ENCODE measurements around the gene VEGFD. TPM values are rescaled to one million over a fixed set of nuclear protein-coding genes. Genes with fewer than 3 reads are reported as not detected.

The VEGFD gene
- total and polyA plus RNA-seq, 8 donors: 0.25 to 4.2 (median 2.2) TPM; not detected in 4

DNA sequence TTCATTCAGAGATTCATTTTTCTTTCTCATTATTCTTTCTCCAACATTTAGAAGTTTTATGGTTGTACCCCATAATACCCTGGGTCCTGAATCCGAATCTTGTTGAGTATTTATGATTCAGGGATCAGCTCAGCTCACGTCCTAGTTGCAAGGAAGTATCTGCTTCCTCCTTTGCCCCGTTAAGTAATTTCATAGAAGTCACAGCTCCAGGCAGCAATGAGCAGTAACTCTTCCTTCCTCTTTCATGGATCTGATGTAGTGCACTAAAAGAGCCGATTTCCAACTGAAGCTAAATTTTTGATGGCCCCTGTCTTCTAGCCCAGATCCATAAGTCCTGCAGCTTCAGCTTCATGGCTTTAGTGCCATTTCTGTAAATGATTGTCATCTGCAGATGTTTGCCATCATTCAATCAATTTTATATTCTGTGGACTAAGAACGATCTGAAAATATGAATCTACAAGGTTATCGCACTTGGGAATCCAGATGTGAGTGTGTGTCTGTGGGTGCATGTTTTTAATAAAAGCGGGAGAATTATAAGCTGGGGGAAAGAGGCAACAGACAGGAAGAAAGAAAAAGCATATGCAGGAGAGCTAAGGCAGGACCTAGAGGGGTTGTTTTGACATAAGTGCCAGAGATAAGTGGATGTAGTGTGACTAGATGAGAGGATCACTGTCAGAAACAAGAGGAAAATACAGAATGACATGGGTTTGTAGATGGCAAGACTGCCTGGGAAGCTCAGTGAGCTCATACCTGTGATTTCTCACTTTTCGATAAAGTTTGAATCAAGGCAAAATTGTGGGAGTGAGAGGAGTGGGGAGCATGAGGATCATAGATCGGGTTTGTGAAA is 17.5 kb downstream of the VEGFD start:
- DNase-seq: no peak
- intact Hi-C loops (cut with DNase I; ENCODE audit: low total_unique reads): no loop called here
- no peaks in the 10 kb centered on the region for H3K4me1 ChIP-seq
- H3K27ac ChIP-seq: peak overlapping the region in 1 of 5 donors; percentile 20
- WGBS, 5 donors: 77 to 83% (median 80%) methylated on average over 9 of the region's 9 CpGs
- no peaks in the 10 kb centered on the region for H3K27me3 ChIP-seq
- no peaks in the 10 kb centered on the region for H3K36me3 ChIP-seq
- TF ChIP-seq, protein P1, sequence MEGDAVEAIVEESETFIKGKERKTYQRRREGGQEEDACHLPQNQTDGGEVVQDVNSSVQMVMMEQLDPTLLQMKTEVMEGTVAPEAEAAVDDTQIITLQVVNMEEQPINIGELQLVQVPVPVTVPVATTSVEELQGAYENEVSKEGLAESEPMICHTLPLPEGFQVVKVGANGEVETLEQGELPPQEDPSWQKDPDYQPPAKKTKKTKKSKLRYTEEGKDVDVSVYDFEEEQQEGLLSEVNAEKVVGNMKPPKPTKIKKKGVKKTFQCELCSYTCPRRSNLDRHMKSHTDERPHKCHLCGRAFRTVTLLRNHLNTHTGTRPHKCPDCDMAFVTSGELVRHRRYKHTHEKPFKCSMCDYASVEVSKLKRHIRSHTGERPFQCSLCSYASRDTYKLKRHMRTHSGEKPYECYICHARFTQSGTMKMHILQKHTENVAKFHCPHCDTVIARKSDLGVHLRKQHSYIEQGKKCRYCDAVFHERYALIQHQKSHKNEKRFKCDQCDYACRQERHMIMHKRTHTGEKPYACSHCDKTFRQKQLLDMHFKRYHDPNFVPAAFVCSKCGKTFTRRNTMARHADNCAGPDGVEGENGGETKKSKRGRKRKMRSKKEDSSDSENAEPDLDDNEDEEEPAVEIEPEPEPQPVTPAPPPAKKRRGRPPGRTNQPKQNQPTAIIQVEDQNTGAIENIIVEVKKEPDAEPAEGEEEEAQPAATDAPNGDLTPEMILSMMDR (IDR thresholded peaks at IDR 0.05): no peak
- TF ChIP-seq EP300 (IDR thresholded peaks at IDR 0.05) (no peak), POLR2A (IDR thresholded peaks at IDR 0.05) (no peak), POLR2AphosphoS5 (IDR thresholded peaks at IDR 0.05) (no peak)
- no peak overlapping the region for H3K4me3 ChIP-seq
- no peaks in the 10 kb centered on the region for H3K9me3 ChIP-seq

DNA sequence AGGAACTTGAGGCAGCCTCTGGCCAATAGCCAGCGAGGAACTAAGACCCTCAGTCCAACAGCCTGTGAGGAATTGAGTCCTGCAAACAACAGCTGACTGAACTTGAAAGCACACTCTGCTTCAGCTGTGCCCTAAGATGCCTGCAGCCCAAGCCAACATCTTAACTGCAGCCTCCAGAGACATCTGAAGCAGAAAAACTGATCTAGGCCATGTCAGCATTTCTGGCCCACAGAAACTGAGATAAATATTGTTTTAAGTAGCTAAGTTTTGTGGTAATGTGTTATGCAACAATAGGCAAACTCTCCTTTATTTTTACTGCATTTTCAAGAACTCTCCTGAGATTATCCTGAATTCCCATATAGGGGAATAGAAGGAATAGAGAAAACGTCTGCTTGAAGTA is 24.5 kb downstream of the VEGFD start:
- H3K36me3 ChIP-seq: no peaks in the 10 kb centered on the region
- intact Hi-C loops (cut with DNase I; ENCODE audit: low total_unique reads): loop anchor here (10.0 kb wide), 1 partner anchor 105 kb away; no protein-coding TSS in a partner anchor
- WGBS, 5 donors: 43 to 83% (median 67%) methylated on average over 2 of the region's 2 CpGs
- no peak for TF ChIP-seq EP300 (IDR thresholded peaks at IDR 0.05)
- TF ChIP-seq, protein P1 (IDR thresholded peaks at IDR 0.05): no peak
- no peak for TF ChIP-seq POLR2A (IDR thresholded peaks at IDR 0.05)
- TF ChIP-seq POLR2AphosphoS5 (IDR thresholded peaks at IDR 0.05): no peak
- H3K27ac ChIP-seq: no peak overlapping the region
- H3K9me3 ChIP-seq: no peaks in the 10 kb centered on the region
- no peaks in the 10 kb centered on the region for H3K27me3 ChIP-seq
- H3K4me1 ChIP-seq: no peaks in the 10 kb centered on the region
- no peak overlapping the region for H3K4me3 ChIP-seq
- DNase-seq: no peak

DNA sequence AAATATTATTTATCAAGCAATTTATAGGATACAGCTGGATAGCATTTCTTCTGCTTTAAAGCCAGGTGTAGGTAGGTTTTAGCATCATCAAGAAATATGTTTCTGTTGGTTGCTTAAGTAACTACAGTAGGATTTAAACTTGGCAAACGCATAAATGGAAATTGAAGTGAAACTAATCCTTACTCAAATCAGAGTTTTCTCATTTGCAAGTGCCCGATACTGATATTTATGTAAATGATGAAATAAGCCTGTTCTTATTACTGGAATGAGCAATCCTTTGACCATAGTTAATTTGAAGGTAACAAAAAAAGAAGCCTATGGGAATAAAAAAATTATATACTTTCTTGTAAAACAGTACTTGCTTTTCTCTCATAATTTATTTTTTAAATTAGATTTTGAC is 25.7 kb downstream of the VEGFD start:
- intact Hi-C loops (cut with DNase I; ENCODE audit: low total_unique reads): loop anchor here (10.0 kb wide), 1 partner anchor 106 kb away; no protein-coding TSS in a partner anchor
- TF ChIP-seq EP300 (IDR thresholded peaks at IDR 0.05): no peak
- TF ChIP-seq POLR2A (IDR thresholded peaks at IDR 0.05): no peak
- TF ChIP-seq, protein P1 (IDR thresholded peaks at IDR 0.05): no peak
- TF ChIP-seq POLR2AphosphoS5 (IDR thresholded peaks at IDR 0.05): no peak
- WGBS, 5 donors: 65 to 86% (median 76%) methylated on average over 2 of the region's 2 CpGs

DNA sequence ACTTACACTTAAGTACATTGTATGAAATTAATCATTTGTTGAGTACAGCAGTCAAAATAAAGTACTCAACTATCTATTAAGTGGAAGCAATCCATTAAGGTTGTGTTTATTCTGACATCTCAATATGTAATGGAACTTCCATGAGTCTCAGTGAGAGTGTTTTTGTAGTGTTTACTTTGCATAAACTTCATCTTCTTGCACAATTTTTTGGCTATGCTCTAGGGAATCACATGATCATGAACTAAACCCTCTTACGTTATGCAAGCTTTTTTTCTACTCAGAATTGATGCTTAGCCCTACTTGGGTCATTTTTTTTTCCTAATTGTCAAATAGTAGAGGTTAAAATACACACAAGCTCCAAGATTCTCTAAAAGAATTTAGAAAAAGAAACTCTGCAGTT is 27.8 kb downstream of the VEGFD start:
- intact Hi-C loops (cut with DNase I; ENCODE audit: low total_unique reads): loop anchor here (10.0 kb wide), 1 partner anchor 108 kb away; no protein-coding TSS in a partner anchor
- TF ChIP-seq, protein P1 (IDR thresholded peaks at IDR 0.05): no peak
- no peak for TF ChIP-seq EP300 (IDR thresholded peaks at IDR 0.05)
- peak in 2 of 3 donors; percentile 58 to 89 for TF ChIP-seq POLR2AphosphoS5 (IDR thresholded peaks at IDR 0.05)
- TF ChIP-seq POLR2A (IDR thresholded peaks at IDR 0.05): no peak
- H3K9me3 ChIP-seq: no peaks in the 10 kb centered on the region
- H3K4me3 ChIP-seq: no peak overlapping the region
- no peaks in the 10 kb centered on the region for H3K27me3 ChIP-seq
- H3K27ac ChIP-seq: no peak overlapping the region
- H3K36me3 ChIP-seq: no peaks in the 10 kb centered on the region
- WGBS, 5 donors: 32 to 59% (median 44%) methylated on average over 1 of the region's 1 CpG
- peak in 1 of 2 donors; percentile 67 for DNase-seq
- no peaks in the 10 kb centered on the region for H3K4me1 ChIP-seq

More for the DNA sequence above, 25.7 kb downstream of the VEGFD start:
- Histone ChIP-seq H3K27me3 (no peaks in the 10 kb centered on the region), H3K36me3 (no peaks in the 10 kb centered on the region), H3K9me3 (no peaks in the 10 kb centered on the region), H3K27ac (no peak overlapping the region), H3K4me1 (no peaks in the 10 kb centered on the region), H3K4me3 (no peak overlapping the region)
- no peak for DNase-seq

Measured in stomach (tissue), 9 donors.